Measurements from ENCODE around the gene MID1. TPM values are rescaled to one million over a fixed set of nuclear protein-coding genes. Genes with fewer than 3 reads are reported as not detected.
"Not testable (repeated sequence)": the region's sequence is repeated elsewhere in the genome, so short reads cannot be mapped to it uniquely, and the experiment has no call there.

The MID1 gene
- total RNA-seq, 1 donor from 2014 or later, result 52.9 TPM

GRCh38 chrX:10615931-10616774, 4.2 kb downstream of the MID1 start:
- peak; percentile 81 for DNase-seq

GRCh38 chrX:10612215-10612614, 8.2 kb downstream of the MID1 start:
- peak; percentile 67 for DNase-seq

DNA sequence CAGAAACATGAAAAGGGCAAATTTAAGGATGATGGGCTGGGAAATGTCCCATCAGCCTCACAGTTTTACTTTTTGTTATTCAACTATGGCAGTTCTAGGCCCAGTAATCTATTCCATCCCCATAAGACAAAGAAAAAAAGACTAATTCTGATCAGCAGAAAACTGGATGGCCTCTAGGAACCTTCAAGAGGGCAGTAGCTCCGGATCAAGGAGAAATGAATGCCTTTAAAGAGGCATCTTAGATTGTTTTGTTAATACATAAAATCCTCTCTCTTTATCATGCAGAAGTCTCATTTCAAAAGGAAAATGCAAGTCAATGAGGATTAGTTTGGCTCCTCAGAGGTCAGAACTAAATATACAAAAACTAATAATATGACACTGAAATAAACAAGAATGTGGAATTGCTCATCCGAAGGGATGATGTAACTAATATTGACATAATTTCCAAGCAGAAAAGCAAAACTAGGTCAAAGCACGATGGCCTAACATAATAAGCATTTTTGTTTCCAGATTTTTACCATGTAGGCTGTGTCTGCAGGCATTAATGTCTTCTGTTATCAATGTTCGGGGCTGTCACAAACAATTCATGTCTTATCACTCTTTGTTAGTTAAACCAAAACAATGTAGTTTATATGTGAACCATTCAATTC, 8.8 kb downstream of the MID1 start:
- no peak for DNase-seq

GRCh38 chrX:10608099-10608498, 12.3 kb downstream of the MID1 start:
- no peak for DNase-seq

GRCh38 chrX:10607233-10607632, 13.2 kb downstream of the MID1 start:
- no peak for DNase-seq

DNA sequence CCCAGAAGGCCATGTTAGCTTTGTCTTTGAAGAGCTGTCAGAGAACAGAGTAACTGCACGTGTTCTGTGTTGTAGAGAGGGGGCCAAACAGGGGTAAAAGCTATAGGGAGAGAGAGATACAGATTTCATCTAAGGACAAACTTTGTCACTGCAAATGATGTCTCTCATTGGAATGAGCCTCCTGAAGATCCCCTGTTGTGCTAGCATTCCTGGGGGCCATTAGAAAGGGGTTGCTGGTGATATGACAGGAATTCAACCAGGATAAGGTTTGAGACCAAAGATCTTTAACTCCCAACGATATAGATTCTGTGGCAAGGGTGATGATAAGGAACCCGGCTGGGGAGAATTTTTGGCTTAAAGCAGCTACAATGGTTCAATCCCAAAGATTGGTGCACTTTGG, 16.8 kb downstream of the MID1 start:
- no peak for DNase-seq

- DNase-seq, result no peak
Measured at GRCh38 chrX:10602646-10603045, 17.7 kb downstream of the MID1 start.

GRCh38 chrX:10600479-10600878, 19.9 kb downstream of the MID1 start:
- no peak for DNase-seq

- no peak for DNase-seq
Measured at GRCh38 chrX:10598540-10598939, 21.8 kb downstream of the MID1 start.

DNA sequence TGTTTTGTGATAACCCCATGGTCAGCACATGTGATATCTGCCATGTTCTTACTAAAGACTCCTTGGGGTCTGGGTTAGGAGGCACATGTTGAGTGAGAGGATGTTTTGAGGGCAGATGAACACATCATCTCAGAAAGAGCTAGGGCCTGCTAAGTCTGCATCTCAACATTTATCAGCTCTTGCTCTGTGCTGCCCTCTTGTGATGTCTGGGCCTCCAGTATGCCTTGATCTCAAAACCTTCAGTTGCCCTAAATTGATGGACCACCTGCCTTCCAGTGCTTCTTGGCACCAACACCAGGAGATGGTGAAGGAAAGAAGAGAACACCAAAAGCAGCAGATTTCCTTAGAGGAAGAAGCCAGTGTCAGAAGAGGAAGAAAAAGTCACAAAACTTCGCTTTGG, 22.5 kb downstream of the MID1 start:
- DNase-seq, result peak; percentile 76

GRCh38 chrX:10591363-10592335, 28.7 kb downstream of the MID1 start:
- no peak for DNase-seq

GRCh38 chrX:10589787-10590186, 30.6 kb downstream of the MID1 start:
- not testable (repeated sequence) for DNase-seq

DNA sequence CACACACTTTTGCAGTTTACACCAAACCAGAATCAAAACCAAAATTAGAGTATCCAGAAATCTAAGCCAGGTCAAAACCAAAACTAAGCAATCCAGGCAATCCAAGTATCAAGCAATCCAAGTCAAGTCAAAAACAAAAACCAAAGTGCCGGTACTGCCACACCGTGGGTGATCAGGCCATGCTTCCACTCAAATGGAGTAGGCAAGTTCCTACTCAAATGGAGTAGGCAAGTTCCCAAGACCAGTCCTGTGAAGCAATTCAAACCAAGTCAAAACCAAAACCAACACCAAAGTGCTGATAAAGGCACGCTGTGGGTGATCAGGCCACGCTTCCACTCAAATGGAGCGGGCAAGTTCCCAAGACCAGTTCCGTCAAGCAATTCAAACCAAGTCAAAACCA, 31.3 kb downstream of the MID1 start:
- DNase-seq, result no peak

DNA sequence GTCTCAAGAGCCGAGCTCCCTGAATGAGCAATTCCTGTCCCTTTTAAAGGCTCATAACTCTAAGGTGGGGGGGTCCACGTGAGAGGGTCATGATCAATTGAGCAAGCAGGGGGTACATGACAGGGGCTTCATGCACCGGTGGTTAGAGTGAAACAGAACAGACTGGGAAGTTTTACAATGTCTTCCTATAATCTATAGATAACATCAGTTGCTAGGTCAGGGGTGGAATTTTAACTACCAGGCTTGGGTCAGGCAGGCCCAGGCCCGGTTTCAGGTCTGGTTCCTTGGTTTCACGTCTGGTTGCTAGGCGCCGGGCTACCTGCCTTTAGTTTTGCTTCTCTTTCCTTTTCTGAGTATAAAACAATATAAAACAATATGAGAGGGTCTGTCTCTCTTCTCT, 35.5 kb downstream of the MID1 start:
- DNase-seq, result not testable (repeated sequence)

DNA sequence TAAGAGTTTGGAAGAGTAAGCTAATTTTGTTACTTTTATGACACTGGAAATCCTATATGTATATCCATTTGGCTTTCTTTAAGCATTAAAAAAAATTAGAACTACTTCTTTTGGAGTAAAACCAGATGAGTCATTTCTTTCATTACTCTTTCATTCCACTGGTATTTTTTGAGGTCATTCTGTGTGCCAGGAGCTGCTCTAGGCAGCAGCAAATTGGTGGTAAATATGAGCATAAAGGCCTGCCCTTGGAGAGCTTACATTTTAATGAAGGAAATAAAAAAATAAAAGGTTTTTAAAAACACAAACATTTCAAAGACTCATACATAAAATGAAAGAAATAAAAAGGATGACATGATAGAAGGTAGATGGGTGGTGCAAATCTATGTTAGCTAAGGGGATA, 37.4 kb downstream of the MID1 start:
- no peak for DNase-seq

DNA sequence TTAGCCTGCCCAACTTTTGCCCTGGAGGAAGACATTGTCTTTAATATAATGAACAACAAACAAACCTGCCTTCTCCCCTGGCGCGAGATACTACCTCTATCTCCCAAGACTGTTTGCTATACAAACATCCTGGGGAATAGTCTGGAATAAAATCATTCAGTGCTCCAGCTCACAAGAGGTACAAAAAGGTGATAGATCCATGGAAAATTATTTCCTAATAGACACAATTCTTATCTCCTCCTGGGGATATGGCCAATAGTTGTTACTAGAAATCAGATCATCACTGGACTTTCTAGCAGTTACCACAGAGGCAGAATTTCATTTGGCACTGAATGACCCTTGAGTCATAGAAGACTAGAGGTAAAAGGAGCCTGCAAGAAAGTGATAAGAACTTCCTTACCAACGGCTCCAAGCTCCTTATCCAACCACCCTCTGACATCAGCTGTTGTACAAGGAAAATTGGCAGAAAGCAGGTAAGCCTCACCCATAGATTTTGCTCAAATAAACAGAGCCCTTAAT, 38.1 kb downstream of the MID1 start:
- peak; percentile 56 for DNase-seq

GRCh38 chrX:10579112-10580011, 41.0 kb downstream of the MID1 start:
- DNase-seq, result peak; percentile 76

GRCh38 chrX:10578527-10578926, 41.9 kb downstream of the MID1 start:
- DNase-seq, result no peak

- DNase-seq, result no peak
Measured at GRCh38 chrX:10577853-10578252, 42.5 kb downstream of the MID1 start.

- peak; percentile 85 for DNase-seq
Measured at GRCh38 chrX:10576777-10577447, 43.5 kb downstream of the MID1 start.

GRCh38 chrX:10576186-10576585, 44.2 kb downstream of the MID1 start:
- no peak for DNase-seq

Data from dermis blood vessel endothelial cell (primary cell).